GM21526 (cell line): ENCODE measurements around the gene PRSS33.

Experiments
- ATAC-seq: cut with Tn5 transposase; IDR thresholded peaks from one replicate; pipeline ENCODE4 v1.9.1; 2021; ENCODE audit warnings: moderate library complexity; ENCODE audit not compliant: unreplicated experiment, low FRiP score

Gene PRSS33

DNA sequence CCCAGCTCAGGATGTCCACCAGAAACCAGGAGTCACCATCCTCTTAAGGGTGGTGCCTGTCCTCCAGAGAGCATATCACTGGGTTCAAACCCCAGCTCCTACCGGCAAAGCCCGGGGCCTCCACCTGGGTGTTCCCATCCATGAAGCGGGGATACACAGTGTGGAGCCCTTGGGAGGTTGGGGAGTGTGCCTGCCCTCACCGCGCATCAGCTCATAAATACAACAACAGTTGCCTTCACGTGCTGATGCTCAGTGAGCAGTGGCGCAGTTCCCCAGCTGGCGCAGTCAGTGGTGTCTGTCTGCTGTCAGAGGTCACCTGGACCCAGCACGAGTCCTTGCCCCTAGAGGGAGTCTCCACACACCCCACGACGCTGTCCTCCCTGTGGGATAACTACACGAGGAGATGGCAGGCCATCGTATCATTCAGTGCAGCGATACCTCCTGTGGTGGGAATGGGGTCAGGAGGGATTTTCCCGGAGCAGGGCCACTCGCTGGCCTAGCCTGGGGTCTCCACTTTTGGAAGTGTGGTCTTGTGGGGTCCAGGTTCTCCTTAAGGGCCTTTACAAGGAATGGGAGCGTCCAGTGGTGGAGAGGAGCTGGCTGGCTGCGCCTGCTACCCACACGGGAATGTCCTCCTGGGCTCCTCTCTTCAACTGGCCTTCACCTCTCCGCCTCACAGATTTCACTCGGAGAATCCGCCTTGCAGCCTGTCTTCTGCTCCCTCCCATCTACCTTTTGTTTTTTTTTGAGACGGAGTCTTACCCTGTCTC, 8.0 kb downstream of the PRSS33 start:
- no peak for ATAC-seq

DNA sequence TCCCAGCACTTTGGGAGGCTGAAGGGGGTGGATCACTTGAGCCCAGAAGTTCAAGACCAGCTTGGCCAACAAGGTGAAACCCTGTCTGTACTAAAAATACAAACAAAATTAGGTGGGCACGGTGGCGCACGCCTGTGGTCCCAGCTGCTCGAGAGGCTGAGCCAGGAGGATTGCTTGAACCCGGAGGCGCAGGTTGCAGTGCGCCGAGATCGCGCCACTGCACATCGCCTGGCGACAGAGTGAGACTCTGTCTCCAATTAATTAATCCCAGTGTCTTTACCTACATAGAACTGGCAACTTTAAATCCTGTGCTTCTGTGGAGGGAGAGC, 8.8 kb downstream of the PRSS33 start:
- no peak for ATAC-seq

DNA sequence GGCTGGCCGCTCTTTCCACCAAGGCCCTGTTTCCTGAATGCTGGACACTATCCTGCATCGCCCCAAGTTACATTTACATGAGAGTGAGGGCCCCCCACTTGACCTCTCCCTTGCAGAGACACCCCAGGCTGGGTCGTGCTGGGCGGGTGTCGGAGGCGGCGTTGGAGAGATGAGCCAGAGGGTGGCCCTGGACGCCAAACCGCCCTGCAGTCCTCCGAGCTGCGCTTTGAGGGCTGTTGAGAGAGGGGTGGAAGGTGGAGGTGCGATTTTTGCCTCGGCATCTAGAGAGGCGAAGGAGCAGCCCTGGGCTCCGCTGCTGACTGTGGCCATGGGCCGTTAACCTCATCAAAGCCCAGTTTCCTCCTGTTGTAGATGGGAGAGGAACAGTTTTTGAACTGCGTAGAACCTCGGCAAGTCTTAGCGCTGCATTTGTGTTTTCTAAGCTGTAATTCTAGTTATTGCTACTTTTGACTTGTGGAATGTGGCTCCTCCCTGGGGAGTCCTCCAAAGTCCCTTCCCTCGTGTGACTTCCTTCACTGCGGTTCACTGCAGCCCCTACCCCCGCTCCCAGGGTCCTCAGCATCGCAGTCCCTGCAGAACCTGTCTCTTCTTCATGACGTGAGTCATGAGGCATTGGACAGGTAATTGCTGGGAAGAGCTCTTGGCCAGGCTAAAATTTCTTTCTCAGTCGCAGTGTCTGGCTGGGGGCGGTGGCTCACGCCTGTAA, 9.3 kb downstream of the PRSS33 start:
- no peak for ATAC-seq

DNA sequence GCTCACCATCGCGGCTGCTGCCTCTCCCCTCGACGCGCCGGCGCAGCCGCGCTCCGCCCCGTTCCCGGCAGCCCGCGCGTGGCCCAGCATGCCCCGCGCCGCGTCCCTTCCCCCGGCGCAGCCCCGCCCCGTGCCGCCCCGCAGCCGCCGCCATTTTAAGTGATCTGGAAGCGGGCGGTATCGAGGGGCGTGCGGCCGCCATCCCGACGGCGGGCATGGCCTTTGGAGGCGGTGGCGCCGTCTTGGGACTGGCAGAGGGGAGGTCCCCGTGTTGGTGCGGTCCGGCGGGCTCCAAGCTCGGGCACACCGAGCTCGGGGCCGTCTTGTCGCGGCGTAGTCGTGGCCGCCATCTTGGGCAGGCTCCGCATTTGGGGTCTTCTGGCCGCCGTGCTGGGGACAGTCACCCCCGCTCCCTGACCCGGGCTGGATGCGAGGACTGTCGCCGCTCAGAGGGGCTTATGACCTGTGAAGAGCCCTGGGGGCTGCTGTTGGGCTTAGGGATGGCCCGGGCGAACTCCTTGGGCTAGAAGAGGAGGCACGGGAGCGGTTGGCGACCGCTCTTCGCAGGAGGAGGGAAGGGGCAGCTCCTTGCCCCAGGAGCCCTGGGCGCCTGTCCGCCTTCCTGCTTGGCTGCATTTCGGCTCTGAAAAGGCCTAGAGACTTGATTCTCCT, 10.0 kb downstream of the PRSS33 start, which contains the start of gene ELOB:
ELOB (minus strand) TSS at position 50 of the 672 bp plus-strand sequence; CDS start at position 9, 41 bp downstream.
- peak; percentile 50 for ATAC-seq

DNA sequence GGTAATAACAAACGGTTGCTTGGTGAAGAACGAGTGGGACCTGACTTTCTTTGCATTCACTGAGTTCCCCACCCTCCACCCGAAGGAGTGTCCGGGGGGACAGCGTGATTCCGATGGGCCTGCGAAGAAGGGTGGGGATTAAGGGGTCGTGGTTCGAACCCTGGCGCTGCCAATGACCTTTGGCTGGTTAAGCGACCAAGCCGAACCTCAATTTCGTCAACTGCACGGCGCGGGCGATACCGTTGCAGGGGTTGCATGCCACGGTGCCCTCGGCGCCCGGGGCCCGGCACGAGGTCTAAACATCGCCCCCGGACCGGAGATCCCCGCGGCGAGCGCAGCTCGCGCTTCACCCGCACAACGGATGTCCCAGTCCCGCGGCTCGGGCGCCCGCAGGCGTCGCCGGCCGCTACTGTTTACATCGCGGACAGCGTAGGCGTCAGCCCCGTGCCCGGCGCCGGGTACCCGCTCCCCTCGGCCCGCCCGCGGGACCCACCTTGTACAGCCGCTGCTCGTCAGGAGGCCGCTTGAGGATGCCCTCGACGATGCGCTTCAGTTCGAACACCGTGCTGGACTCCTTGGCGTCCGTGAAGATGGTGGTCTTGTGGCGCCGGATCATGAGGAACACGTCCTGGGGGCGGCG, 10.7 kb downstream of the PRSS33 start:
- peak; percentile 18 for ATAC-seq

DNA sequence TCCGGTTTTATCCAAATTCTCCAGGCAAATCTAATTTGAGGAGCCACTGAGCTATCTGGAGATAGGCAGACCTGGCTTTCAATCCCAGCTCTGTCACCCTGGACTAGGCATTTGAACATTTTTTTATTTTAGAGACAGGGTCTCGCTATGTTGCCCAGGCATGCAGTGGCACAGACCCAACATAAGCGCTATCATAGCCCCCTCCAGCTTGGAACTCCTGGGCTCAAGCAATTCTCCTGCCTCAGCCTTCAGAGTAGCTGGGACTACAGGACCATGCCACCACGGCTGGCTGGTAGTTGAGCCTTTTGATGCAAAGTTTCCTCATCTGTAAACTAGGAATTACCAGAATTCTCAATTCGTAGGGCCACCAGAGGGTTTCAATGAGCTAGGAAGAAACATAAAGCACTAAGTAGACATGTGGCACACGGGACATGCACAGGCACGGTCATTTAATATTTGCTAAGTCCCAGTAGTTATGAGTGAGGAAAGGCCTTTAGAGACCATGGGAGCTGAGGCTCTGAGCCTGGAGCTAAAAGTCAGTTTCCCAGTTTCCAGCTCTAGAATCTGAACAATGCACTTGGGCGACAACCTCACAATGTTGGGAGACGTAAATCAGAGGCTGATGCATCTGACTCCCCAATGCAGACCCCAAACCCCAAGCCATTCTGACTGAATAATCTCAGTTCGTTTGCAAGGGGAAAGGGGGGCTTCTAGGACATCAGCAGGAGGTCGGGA, 11.4 kb downstream of the PRSS33 start:
- no peak for ATAC-seq

DNA sequence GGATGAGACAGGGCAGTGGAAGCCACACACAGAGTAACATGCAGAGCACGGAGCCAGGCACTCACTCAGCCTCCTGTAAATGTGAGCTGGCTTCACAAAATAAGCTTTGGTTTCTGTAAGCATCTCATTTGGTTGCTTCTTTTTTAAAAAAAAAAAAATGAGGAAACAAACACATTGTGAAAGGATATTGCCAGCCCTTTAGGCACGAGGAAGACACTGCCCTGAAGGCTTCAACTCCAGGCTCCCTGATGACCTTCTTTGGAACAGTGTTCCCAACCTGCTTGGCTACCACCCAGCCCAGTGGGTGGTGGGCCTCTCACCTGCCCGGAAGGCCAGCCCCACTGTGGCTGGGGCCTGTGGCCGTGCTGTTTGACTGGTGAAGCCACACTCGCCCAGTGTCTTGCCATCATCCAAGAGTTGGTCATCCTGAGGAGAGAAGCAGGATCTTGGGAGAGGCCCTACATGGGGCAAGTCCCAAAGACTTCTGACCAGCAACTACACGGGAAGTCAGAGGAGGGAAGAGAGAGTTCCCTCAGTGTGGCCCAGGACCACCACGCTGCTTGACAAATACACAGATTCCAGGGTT, 12.1 kb downstream of the PRSS33 start:
- no peak for ATAC-seq

DNA sequence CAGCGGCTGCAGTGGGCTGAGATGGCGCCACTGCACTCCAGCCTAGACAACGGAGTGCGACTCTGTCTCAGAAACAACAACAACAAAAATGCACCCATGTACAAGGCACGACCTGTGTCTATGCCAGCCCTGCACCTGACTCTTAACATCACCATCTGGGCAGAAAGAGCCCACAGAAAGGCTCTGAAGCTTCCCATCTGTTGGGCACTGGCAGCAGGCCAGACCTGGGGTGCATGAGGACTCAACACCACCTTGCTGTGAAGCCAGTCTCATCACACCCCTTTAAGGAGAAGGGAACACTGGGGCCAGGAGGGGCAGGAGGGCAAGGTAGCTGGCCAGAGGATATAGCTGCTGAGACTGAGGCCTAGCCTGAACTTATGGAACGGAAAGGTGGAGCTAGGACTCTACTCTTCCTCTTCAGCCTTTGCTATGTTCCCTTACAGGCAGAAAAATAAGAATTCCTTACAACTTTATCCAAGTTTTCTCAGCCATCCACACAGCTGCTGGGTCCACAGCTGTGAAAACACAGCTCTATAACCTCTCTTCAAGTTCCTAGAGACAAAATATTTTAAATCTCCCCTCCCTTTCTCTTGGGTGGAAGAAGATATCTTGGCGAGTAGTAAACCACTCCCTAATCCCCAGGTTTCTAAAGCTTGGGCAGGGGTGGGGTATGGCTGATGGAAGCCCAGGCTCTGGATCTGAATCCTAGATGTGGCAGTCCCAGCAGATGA, 13.0 kb downstream of the PRSS33 start:
- no peak for ATAC-seq

DNA sequence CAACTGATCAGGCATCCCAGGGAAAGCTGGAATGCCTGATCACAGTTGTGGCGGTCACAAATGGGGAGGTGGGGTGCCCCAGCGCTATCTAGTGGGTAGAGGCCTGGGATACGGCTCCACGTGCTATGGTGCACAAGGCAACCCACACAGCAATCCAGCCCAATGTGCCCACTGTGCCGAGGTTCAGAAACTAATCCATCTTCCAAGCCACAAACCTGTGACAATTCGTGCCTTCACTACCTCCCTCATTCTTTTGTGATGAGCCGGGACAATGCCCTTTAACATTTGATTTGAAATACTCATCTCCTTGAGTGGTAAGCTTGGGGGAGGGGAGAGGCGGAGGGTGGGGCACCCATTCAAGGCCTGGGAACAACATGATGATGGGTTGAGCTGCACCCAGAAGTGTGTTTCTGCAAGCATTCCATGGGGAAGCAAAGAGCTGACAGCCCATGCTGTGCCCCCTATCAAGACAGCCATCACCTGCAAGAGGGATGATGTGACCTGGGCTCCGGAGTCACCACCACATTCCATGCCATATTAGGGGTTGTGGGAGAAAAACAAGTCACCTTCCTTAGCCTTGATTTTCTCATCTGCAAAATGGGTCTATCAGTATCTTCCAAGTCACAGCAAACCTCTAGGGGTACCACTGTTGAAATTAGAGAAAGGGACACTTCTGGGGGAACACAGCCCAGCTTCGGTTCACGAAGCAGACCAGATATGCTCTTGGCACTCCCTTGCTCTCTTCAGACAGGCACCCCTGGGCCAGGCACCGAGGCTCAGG, 14.0 kb downstream of the PRSS33 start:
- ATAC-seq = no peak

DNA sequence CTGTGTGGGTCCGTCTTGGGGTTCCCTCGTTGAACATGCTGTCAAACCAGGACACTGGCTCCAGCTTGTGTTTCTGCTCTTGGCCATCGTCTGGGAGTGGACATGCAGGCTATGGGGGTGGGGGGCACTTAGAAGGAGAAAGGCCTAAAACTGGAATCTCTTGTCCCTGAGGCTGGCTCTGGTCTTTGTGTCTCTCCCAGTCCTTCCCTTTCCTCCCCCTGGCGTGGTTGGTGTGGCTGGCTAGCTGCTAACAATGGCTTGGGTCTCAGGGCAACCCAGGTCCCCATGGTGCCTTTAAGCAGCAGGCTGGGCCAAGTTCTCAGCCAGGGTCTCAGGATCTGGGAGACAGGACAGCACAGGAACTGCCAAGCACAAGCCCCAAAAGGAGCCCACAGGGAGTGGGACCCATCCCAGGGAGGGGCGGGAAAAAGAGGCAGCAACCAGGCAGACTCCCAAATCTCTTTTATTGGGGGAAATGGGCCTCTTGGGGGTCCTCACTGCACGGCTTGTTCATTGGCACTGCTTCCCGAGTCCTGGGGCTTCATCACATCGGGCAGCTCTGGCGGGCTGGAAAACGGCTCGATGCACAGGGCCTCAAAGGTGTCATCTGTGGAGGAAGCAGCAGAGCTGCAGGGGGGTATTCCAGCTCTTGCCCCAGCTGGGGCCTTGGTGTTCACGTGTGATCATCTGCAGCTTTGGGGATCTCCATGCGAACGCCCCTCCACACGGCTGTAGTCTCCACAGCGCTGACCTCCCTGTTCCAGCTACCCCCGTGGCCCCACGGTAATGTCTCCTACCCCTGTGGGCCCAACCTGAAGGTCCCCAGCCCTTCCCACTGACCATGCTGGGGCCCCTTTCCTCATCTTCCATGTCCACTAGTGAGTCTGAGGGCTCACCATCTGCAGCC, 15.6 kb downstream of the PRSS33 start:
- no peak for ATAC-seq

DNA sequence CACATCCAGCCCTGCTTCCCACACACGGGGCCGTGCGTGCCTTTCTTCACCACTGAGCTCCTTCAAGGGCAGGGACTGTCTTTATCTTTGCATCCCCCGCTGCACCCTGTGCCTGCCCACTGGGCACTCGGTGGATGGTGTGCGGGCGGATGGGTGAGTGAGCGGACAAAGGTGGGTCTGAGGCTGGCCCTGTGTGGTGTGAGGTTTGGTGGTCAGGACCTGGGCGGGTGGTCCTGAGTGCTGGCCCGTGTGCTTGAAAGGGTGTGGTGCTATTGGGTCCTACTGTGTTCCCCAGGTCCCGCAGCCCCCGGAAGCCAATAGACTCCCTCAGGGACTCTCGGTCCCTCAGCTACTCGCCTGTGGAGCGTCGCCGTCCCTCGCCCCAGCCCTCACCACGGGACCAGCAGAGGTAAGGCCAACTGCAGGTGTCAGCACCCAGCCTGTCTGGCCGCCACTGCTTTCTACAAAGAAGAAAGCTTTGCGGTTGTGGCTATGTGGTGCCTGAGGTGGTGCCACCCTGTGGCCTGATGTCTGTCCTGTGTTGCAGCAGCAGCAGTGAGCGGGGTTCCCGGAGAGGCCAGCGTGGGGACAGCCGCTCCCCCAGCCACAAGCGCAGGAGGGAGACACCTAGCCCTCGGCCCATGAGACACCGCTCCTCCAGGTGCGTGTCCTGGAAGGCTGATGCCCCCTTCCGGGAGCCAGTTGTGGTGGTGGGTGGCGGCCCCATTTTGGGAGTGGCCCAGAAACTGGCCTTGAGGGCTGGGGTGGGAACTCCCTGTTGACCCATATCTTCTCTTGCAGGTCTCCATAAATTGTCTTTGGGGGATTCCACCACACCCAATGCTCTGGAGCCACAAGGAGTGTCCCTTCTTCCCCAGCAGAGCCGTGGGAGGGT, 17.1 kb downstream of the PRSS33 start:
- no peak for ATAC-seq

DNA sequence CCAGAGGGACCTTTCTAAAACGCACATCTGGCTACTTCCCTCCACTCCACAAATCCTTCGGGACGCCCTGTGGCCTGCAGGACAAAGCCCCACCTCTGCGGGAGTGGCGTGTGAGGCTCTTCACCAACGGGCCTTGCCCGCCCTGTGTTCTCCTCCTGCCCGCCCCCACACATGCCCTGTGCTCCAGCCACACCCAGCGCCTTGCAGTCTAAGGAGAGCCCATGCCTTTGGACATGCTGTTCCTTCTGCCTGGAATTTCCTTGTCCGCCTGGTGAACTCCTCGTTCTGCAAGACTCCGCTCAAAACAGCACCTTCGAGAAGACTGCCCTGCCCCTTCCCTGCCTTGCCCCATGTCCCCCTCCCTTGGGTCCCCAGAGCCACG, 17.7 kb downstream of the PRSS33 start:
- no peak for ATAC-seq

DNA sequence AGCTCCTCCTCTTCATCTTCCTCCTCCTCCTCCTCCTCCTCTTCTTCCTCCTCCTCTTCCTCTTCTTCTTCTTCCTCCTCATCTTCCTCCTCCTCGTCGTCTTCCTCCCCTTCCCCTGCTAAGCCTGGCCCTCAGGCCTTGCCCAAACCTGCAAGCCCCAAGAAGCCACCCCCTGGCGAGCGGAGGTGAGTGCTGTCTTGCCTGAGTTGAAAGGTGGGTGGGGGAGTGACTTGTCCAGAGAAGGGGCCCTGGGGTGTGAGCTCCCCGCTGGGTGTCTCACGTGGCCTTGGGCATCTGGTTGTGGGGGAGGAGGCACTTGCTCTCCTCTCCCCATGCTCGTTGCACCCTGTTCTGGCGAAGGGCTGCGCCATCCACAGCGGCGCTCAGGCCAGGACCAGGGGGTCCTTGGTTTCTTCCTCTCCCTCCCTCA, 18.2 kb downstream of the PRSS33 start:
- ATAC-seq = no peak

DNA sequence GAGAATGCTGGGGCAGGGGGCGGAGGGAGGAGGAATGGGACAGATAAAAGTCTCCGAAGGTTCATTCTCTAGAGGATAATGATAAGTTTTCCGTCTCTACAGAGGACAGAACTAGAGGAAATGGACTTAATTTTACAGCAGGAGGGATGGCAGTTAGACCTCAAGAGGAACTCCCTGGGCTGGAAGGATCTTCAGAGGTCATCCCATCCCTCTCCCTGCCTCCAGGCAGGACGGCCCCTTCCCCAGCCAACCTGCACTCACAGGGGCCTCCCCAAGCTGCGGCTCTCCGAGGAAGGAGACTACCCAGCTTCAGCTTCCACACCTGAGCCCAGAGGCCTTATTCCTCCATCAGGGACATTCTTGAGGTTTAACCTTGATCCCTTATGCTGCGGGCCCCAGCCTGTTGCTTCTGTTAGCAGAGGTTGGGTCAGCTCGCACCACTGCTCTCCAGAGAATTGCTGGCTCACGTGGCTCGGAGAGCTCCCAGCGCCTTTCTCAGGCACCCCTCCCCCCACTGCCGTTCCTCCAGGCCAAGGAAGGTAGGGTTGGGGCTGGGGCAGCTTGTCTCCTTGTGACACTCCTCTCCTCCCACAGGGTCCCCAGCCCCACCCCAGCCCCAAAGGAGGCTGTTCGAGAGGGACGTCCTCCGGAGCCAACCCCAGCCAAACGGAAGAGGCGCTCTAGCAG, 18.8 kb downstream of the PRSS33 start:
- ATAC-seq = no peak

DNA sequence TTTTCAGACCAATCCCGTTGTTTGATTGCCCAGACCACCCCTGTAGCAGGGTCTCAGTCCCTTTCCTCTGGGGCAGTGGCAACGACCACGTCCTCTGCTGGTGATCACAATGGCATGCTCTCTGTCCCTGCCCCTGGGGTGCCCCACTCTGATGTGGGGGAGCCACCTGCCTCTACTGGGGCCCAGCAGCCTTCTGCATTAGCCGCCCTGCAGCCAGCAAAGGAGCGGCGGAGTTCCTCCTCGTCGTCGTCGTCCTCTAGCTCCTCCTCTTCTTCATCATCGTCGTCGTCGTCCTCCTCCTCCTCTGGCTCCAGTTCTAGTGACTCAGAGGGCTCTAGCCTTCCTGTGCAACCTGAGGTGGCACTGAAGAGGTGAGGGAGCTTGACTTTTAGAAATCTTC, 19.5 kb downstream of the PRSS33 start:
- ATAC-seq = no peak

DNA sequence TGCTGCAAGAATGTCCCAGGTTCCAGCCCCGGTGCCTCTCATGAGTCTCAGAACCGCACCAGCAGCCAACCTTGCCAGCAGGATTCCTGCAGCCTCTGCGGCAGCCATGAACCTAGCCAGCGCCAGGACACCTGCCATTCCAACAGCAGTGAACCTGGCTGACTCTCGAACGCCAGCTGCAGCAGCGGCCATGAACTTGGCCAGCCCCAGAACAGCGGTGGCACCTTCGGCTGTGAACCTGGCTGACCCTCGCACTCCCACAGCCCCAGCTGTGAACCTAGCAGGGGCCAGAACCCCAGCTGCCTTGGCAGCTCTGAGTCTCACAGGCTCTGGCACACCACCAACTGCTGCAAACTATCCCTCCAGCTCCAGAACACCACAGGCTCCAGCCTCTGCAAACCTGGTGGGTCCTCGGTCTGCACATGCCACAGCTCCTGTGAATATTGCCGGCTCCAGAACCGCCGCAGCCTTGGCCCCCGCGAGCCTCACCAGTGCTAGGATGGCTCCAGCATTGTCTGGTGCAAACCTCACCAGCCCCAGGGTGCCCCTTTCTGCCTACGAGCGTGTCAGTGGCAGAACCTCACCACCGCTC, 20.1 kb downstream of the PRSS33 start:
- ATAC-seq = no peak
